LNCaP clone FGC (cell line): ENCODE measurements around the gene ZNF714.

Experiments
- DNase-seq: peaks from one replicate; pipeline ENCODE4 v3.0.0-alpha.2; 2011; ENCODE audit warnings: low read depth
- H3K4me3 ChIP-seq: 2 replicates; pipeline ENCODE4 v1.5.1; 2011; ENCODE audit warnings: mild to moderate bottlenecking, low read depth, low read length, control low read depth
- TF ChIP-seq, protein P1 (sequence below): IDR thresholded peaks from 2 replicates; pipeline ENCODE4 v1.5.1; 2012; ENCODE audit warnings: mild to moderate bottlenecking; ENCODE audit not compliant: control insufficient read depth, insufficient read depth; ENCODE audit errors: extremely low read depth

ZNF714 gene

DNA sequence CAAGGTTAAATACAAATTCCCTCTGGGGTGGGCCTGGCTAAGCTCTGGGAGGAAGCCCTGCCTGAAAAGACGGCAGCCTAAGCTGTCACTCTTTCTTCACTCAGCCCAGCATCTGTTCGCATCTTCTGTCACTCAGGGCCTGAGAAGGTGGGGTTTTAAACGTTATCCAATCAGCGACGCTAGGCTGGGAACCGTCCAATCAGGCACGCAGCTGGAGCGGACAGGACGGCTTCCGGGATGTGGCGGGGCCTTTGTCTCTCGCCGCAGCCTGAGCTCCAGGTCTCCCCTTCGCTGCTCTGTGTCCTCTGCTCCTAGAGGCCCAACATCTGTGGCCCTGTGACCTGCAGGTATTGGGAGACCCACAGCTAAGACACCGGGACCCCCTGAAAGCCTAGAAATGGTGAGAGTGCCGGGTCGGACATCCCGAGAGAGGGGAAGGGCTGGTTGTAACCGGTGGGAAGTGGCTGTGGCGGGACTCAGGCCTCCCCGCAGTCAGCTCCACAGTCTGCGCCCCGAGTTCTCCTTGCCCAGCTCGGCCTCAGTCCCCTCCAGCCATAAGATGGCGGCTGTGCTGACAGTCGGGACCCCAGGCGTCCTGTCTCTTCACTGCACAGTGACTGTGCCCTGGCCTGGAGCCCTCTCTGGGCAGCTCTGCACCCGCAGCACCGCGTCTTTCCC lies 59.9 kb downstream of the ZNF714 start, which contains the start of gene ZNF431:
TSS of gene ZNF431 (plus strand) at position 254 of the 678 bp plus-strand sequence. CDS start at position 398, 144 bp downstream.
- TF ChIP-seq, protein P1, sequence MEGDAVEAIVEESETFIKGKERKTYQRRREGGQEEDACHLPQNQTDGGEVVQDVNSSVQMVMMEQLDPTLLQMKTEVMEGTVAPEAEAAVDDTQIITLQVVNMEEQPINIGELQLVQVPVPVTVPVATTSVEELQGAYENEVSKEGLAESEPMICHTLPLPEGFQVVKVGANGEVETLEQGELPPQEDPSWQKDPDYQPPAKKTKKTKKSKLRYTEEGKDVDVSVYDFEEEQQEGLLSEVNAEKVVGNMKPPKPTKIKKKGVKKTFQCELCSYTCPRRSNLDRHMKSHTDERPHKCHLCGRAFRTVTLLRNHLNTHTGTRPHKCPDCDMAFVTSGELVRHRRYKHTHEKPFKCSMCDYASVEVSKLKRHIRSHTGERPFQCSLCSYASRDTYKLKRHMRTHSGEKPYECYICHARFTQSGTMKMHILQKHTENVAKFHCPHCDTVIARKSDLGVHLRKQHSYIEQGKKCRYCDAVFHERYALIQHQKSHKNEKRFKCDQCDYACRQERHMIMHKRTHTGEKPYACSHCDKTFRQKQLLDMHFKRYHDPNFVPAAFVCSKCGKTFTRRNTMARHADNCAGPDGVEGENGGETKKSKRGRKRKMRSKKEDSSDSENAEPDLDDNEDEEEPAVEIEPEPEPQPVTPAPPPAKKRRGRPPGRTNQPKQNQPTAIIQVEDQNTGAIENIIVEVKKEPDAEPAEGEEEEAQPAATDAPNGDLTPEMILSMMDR = no peak
- peak within 1 kb of the TSS; percentile 77 for H3K4me3 ChIP-seq
- DNase-seq = peak; percentile 93

DNA sequence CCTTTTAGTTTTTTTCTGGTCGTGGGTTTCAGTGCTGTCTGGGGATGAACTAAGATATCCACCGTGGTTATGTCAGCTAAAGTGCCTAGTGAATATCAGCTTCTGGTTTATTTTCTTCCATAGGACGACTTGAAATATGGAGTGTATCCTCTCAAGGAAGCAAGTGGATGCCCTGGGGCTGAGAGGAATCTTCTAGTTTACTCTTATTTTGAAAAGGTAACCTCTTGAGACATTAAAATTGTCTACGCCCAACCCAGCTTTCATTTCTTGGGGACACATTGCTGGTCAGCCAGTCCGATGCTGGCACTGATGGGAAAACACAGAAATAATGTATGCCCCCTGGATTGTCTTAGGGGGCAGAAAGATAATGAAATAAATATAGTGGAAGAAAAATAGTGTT lies 61.4 kb downstream of the ZNF714 start:
- DNase-seq = no peak
- TF ChIP-seq, protein P1 = no peak
- no peak overlapping the region for H3K4me3 ChIP-seq

DNA sequence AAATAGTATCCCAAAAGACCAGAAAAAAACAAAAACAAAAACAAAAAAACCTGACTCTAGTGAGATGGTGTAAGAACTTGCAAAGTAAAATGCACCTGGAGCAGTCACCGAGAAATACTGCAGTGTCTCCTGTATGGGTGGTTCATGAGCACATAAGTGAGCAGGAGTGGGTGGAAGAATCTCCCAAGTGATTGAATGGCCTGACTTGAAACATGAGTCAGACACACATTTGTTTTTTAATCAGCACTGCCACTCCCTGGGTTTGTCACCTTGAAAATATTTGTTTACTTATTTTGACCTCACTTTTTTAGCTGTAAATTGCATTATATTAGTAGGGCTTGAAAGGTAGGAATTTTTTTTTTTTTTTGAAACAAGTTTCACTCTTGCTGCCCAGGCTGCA lies 61.9 kb downstream of the ZNF714 start:
- no peak overlapping the region for H3K4me3 ChIP-seq
- no peak for DNase-seq
- TF ChIP-seq, protein P1 = no peak

DNA sequence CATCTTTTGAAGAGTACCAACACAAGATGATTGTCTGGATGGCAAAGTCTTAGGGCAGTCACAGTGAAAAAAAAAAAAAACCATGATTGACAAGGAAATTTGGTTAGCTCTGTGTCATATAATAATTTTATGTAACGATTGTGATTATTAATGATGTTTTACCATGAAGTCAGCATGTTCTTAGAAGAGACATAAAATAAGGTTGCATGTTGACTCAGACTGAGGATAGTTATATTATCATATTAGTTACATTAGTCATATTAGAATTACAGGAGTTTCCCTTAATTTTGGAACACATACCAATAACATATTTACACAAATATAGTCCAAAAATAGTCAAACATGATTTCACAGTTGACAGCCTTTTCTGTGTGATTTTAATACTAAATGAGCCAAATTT lies 65.5 kb downstream of the ZNF714 start:
- TF ChIP-seq, protein P1 = no peak
- DNase-seq = no peak
- no peak overlapping the region for H3K4me3 ChIP-seq

DNA sequence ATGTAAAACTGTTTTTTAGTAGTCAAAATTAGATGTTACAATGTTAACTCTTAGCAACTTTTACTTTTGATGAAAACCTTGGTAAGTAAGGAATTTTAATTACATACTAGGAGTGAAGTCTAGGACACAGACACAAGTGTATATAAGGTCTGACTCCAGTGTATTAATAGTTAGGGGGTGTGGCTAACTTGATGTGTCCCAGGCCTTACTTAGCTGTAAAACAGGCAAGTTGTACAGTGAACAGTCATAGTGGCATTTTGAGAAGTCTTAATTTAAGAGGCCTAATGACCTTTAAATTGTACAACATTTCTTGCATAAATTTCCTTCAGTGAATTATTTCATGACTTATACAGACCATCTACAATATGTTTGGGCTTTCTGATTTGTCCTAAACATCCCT lies 66.7 kb downstream of the ZNF714 start:
- no peak overlapping the region for H3K4me3 ChIP-seq
- no peak for DNase-seq
- TF ChIP-seq, protein P1 = no peak

DNA sequence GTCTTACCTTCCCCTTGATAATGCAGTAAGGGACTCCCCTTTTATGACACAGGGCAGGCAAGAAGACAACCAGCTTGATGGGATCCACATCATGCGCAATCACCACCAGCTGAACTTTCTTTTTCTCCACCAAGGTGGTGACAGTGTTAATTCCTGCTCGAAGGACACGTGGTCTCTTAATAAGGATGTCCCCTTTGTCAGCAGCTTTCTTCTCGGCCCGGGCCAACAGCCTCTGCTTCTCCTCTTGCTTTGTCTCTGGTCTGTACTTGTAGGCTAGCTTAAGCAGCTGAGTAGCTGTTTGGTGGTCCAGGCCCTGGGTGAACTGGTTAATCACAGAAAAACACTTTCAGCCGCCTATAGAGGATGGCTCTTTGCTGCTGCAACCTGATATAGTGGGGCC lies 67.9 kb downstream of the ZNF714 start:
- TF ChIP-seq, protein P1 = no peak
- H3K4me3 ChIP-seq = no peak overlapping the region
- no peak for DNase-seq

DNA sequence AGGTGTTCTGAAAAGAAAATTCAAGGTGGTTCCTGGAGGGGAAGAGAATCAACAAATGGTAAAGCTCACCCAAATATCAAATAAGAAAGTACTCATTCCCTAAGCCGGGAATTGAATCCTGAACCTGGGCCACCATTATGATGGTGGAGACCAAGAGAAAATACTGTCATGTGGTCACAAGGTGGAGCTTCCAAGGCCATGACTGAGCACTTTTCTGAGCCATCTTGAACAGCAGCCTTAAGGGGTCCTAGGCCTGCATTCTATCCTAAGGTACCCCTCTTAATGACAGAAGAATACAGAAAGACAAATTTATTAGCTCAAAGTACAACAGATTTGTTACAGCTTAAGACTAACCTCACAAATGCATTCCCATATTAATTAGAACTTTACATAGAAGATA lies 69.5 kb downstream of the ZNF714 start:
- no peak overlapping the region for H3K4me3 ChIP-seq
- no peak for DNase-seq
- TF ChIP-seq, protein P1 = no peak
